ENCODE data around the gene ZP3. TPM values are rescaled to one million over a fixed set of nuclear protein-coding genes. Genes with fewer than 3 reads are reported as not detected.

Gene ZP3
- polyA plus RNA-seq, 1 donor (not counting 4 experiments of a cell fraction or from before 2014, with no cell fraction given) = 6.9 TPM

GRCh38 chr7:76426246-76426645 is 1.5 kb downstream of the ZP3 start:
- dilution Hi-C loops (cut with MboI; ENCODE audit: extremely low pct_ligation_motif_present, low sequenced_read_pairs) = no loop called here
- FAIRE-seq = no peak

GRCh38 chr7:76427635-76428034 is 2.9 kb downstream of the ZP3 start:
- H2AFZ ChIP-seq (ENCODE audit: control insufficient read depth, low read length) = no peak overlapping the region
- TF ChIP-seq EZH2 (IDR thresholded peaks at IDR 0.05; ENCODE audit: low read length) = no peak
- no peak for TF ChIP-seq CTCF (optimal IDR thresholded peaks at IDR 0.05 in 1 of 3, IDR thresholded peaks at IDR 0.05 in 1 of 3, conservative IDR thresholded peaks at IDR 0.05 in 1 of 3; ENCODE audit: extremely low read depth in 1 of 3, insufficient read depth in 2 of 3, low read length in 3 of 3)
- no peaks in the 10 kb centered on the region for H3K9me3 ChIP-seq (ENCODE audit: control insufficient read depth, low read depth, low read length)
- no peak for DNase-seq (ENCODE audit: low read depth, low spot score)
- H3K4me3 ChIP-seq (ENCODE audit: control insufficient read depth in 2 of 3, extremely low read depth in 1 of 3, insufficient read depth in 2 of 3, low read depth in 1 of 3, low read length in 3 of 3) = no peak overlapping the region
- no peaks in the 10 kb centered on the region for H3K36me3 ChIP-seq (ENCODE audit: control insufficient read depth in 2 of 2, extremely low read depth in 1 of 2, insufficient read depth in 2 of 2, low read length in 2 of 2)
- H3K27ac ChIP-seq (ENCODE audit: control insufficient read depth, insufficient read depth, low read length) = no peak overlapping the region
- peaks cover 34% of the 10 kb centered on the region for H3K4me1 ChIP-seq (ENCODE audit: control insufficient read depth, extremely low read depth, insufficient read depth, low read length)
- H3K4me2 ChIP-seq (ENCODE audit: control insufficient read depth, extremely low read depth, insufficient read depth, low read depth, low read length) = no peak overlapping the region
- FAIRE-seq = no peak
- dilution Hi-C loops (cut with MboI; ENCODE audit: extremely low pct_ligation_motif_present, low sequenced_read_pairs) = no loop called here
- H3K27me3 ChIP-seq (ENCODE audit: control insufficient read depth, extremely low read depth, insufficient read depth, low read length) = no peaks in the 10 kb centered on the region
- H4K20me1 ChIP-seq (ENCODE audit: control insufficient read depth, extremely low read depth, insufficient read depth, low read length) = no peaks in the 10 kb centered on the region
- H3K79me2 ChIP-seq (ENCODE audit: control insufficient read depth, insufficient read depth, low read length) = no peaks in the 10 kb centered on the region
- H3K9ac ChIP-seq (ENCODE audit: control insufficient read depth, extremely low read depth, insufficient read depth, low read length) = no peak overlapping the region
- H3K9me1 ChIP-seq (ENCODE audit: control insufficient read depth, extremely low read depth, insufficient read depth, low read length) = no peaks in the 10 kb centered on the region

More at GRCh38 chr7:76426246-76426645, 1.5 kb downstream of the ZP3 start:
- no peak for DNase-seq (ENCODE audit: low read depth, low spot score)
- H3K4me1 ChIP-seq (ENCODE audit: control insufficient read depth, extremely low read depth, insufficient read depth, low read length) = peaks cover 37% of the 10 kb centered on the region
- H3K79me2 ChIP-seq (ENCODE audit: control insufficient read depth, insufficient read depth, low read length) = no peaks in the 10 kb centered on the region
- no peaks in the 10 kb centered on the region for H3K27me3 ChIP-seq (ENCODE audit: control insufficient read depth, extremely low read depth, insufficient read depth, low read length)
- no peaks in the 10 kb centered on the region for H3K9me3 ChIP-seq (ENCODE audit: control insufficient read depth, low read depth, low read length)
- H3K9me1 ChIP-seq (ENCODE audit: control insufficient read depth, extremely low read depth, insufficient read depth, low read length) = no peaks in the 10 kb centered on the region
- H3K9ac ChIP-seq (ENCODE audit: control insufficient read depth, extremely low read depth, insufficient read depth, low read length) = peak overlapping the region; percentile 22
- H3K36me3 ChIP-seq (ENCODE audit: control insufficient read depth in 2 of 2, extremely low read depth in 1 of 2, insufficient read depth in 2 of 2, low read length in 2 of 2) = no peaks in the 10 kb centered on the region
- H3K27ac ChIP-seq (ENCODE audit: control insufficient read depth, insufficient read depth, low read length) = peak overlapping the region; percentile 20
- H4K20me1 ChIP-seq (ENCODE audit: control insufficient read depth, extremely low read depth, insufficient read depth, low read length) = no peaks in the 10 kb centered on the region
- TF ChIP-seq EZH2 (IDR thresholded peaks at IDR 0.05; ENCODE audit: low read length) (no peak), CTCF (optimal IDR thresholded peaks at IDR 0.05 in 1 of 3, IDR thresholded peaks at IDR 0.05 in 1 of 3, conservative IDR thresholded peaks at IDR 0.05 in 1 of 3; ENCODE audit: extremely low read depth in 1 of 3, insufficient read depth in 2 of 3, low read length in 3 of 3) (no peak)
- no peak overlapping the region for H3K4me2 ChIP-seq (ENCODE audit: control insufficient read depth, extremely low read depth, insufficient read depth, low read depth, low read length)
- no peak overlapping the region for H2AFZ ChIP-seq (ENCODE audit: control insufficient read depth, low read length)
- H3K4me3 ChIP-seq (ENCODE audit: control insufficient read depth in 2 of 3, extremely low read depth in 1 of 3, insufficient read depth in 2 of 3, low read depth in 1 of 3, low read length in 3 of 3) = no peak overlapping the region
